HuH-7 (cell line): Measurements from ENCODE around the gene KRTDAP.

Source experiments
- DNase-seq: peaks from one replicate; pipeline ENCODE4 v3.0.0; 2011; ENCODE audit warnings: low spot score

KRTDAP gene

DNA sequence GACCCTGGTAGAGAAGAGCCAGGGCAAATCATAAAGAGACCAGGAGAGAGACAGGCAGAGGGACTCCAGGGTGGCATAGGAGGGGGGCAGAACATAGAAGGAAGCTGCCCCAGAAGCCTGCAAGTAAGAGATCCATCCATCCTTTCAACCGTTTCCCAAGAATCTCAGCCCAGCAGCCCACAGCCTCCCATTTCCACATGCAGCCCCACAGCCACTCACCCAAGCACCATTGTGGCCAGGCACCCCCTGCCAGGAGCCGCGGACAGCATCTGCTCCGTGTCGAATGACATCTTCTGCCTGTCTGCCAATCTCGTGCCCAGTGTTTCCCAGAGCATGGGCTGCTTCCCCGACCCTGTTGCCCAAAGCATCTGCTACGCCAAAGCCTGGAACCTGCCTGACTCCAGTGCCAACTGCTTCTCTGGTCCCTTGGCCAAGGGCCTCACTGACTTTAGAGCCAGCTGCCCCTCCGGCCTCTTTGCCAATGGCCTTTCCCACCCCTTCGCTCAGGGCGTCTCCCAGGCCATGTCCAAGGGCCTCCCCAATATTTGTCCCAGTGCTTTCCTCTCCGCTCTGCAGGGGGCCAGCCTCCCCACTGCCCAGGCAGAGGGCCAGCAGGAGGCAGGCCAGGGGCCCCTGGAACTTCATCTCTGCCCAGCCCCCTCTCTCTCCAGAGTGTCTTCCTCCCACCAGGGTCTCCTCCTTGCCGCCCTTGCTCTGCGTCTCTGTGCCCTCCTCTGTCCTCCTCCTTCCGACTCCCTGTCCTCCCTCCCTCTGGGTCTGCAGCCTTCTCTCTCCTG lies 22.8 kb upstream of the KRTDAP start:
- no peak for DNase-seq

DNA sequence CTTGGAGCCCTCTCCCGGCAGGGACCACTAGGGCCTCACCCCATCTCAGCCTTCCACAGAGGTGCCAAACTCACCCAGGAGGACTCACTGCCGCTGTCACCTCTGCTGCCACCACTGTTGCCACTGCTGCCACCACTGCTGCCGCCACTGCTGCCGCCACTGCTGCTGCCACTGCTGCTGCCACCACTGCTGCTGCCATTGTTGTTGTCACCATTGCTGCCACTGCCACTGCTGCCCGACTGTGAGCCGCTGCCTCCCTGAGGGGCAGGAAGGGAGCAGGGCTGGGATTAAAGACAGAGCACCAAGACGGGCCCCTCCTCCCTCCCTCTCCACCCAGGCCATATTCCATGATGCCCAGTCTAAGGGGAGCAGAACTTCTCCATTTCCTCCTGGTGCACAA lies 21.1 kb upstream of the KRTDAP start:
- no peak for DNase-seq

DNA sequence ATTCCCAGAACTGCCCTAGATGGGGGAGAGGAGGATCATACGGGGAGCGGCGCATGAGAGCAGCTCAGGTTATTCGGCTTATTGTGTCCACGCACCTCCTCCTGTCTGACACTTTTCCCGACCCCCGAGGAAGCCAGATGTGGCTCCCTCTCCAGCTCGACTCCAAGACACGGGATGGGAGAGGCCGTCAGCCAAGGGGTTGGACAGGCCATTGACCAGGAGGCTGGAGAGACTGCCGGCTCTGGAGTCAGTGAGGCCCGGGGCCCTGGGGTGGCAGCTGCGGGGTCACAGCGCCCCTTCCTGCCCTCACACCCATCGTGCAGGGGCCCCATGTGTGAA lies 20.3 kb upstream of the KRTDAP start:
- no peak for DNase-seq

DNA sequence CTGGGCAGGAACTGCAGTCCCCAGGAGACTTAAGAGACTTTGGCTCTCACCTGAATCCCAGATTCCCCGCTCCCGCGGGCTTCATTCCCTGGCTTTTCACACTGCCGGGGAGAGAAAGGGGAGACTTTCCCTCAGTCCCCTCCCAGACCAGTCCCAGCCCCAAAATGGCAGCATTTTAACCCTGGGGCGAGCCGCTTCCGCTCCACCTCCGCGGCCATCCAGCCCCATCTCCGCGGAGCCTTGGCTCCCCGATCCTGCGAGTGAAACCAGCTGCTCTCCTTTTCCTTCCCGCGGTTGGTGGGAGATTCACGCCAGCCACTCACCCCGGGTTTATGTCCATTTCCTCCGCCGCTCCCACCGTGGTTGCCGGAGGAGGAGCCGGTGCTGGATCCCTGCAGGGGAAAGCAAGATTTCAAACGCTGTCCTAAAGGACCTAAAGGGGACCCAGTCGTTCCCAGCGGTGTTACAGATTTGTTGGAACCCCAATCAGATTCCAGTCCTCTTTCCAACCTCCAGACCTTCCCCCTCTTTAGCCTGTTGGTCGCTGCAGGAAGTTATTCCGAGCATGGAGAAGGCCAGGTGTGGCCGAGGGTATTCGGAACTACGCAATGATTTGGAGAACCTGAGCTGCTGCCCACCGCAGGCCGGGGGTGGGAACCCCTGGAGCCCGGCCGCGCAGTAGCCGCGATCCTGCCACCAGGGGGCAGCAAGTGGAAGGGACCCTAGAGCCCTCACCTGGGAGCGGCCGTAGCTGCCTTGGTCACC lies 19.8 kb upstream of the KRTDAP start:
- peak; percentile 97 for DNase-seq

DNA sequence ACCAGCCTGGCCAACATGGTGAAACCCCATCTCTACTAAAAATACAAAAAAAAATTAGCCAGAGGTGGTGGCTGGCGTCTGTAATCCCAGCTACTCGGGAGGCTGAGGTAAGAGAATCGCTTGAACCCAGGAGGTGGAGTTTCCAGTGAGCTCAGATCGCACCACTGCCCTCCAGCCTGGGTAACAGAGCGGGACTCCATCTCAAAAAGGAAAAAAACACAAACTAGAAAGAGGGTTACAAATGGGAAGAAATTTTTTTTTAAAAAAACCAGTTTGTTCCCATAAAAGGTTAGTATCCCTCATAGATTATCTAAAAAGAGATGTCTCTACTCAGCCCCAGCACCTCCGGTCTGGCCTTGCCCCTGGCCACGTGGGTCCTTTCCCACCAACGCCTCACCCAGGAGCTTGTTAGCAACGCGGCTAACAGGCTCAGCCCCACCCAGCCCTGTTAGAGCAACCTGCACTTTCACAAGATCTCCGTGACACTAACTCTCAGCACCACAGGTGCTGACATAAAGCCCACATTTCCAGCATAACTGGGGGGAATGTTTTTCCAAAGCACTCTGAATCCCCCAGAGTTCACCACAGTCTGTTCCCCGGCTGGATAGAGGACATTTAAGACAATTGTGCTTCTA lies 18.9 kb upstream of the KRTDAP start:
- DNase-seq: peak; percentile 68

DNA sequence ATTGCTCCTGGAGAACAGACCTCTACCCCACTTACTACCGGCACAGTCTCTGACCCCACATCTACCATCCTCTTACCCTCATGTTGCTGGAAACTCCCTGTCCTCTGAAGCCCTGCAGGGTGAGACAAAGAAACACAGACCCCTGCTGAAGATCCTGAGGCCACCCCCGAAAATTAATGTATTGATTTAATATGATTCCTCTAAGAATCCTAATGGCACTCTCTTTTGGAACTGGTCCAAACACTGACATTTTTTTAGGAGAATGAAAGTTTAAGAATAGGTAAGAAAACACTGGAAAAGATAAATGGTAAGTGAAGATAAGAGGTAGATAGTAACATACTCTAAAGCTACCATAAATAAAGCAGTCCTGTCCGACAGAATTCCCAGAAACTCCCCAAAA lies 17.9 kb upstream of the KRTDAP start:
- no peak for DNase-seq

DNA sequence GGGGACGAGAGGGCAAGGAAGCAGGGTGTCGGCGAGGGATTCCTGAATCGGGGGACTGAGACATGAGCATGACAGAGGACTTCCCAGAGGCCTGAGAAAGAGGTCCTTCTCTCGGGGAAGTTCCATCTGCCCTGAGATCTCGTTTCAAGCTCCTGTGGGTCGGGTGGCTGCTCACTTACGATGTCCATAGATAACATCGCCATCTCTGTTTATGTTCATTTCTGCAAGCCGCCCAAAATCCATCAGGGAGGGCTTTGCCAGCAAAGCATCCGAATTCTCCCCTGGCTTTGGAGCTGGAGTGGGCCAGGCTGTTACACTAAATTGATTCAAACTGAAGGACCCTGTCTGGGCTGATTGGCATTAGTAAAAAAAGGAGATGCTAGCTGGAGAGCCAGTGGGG lies 17.3 kb upstream of the KRTDAP start:
- DNase-seq: no peak

DNA sequence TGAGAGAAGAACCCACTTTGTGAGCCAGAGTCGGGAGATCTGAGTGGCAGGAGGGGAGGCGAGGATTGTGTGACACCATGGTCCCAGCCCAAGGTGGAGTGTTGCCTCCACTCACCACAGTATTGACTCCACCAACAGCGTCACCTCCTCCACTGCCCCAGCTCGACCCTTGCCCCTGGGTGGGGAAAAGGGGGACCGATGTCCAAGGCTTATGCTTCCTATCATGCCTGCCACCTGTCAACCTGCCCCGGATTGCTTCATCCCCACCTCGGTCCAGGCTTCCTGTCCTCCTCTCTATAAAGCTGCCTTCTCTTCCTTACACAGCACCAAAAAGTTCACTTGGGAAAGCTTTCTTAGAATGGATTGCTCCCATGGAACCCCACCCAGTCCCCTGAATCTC lies 15.7 kb upstream of the KRTDAP start:
- no peak for DNase-seq

DNA sequence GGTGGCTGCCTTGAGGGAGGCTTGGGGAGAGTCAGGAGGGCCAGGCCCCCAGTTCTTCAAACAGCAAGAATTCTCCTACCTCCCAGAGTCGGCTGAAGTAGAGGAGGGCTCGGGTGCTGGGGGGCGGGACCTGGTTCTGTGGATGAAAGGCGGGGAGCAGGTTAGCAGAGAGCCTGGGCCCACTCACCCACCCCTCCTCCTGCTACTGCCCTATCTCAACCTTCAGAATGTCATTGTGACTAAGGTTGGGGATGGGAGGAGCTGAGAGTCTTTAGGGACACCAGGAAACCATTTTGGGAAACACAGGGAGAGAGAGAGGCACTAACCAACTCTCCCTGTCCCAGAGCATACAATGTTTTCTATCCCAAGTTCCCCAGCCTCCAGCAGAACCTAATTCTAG lies 12.5 kb upstream of the KRTDAP start:
- no peak for DNase-seq

DNA sequence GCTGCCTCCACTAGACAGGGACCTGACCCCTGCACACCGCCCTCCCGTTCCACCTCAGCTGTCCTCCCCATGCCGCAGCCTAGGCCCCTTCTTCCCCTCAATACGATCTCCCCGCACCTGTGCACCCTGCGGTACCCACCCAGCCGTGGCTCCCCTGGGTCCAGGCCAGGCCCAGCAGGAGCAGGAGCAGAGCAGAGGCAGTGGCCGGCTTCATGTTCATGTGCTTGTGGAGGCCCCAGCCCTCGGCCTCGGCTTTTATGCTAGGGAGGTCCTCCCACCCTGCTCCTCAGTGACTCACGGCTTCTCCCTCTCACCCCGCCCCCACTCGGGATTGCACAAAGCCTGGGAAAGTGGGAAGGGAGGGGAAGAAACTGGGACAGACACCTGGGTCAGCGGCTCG lies 11.4 kb upstream of the KRTDAP start:
- no peak for DNase-seq

DNA sequence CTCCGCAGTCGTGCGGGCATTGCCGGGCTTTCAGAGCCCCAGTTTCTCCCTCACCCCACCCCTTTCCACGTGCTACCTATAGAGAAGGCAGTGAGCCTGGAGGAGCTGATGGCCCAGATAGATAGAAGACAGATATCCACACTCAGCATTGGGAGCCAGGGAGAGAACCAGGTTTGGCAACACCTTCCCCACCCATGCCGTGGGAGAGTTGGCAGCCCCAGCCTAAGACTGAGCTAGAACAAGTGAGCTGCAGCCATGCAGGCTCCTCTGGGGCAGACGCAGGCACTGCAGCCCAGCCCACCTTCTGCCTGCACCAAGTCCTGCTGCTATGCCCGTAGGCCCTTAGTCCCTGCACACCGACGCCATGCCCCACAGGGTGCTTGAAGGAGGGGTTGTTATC lies 10.3 kb upstream of the KRTDAP start:
- no peak for DNase-seq

DNA sequence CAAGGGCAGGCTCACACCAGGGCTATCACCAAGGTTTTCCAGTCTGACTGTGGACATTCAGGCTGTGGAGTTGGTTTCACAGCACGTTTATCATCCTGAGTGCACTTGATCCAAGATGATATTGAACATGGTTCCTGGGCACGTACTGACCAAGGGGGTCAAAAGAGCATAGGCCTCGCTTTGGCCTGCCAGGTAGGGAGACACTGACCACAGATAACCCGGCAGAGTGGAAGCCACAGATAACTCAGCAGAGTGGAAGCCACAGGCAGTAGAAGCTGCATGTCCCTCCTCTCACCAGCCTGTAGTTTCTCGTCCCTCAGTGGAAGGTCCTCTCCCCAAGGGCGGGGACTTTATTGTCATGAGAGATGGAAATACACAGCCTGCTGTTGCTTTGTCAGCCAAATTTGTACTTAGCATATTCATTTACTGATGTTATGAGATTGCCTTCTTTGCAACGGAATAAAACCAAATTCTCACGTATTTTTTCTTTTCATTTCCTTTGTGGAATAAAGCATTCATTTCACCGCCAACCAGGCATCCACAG lies 8.8 kb upstream of the KRTDAP start:
- DNase-seq: no peak

DNA sequence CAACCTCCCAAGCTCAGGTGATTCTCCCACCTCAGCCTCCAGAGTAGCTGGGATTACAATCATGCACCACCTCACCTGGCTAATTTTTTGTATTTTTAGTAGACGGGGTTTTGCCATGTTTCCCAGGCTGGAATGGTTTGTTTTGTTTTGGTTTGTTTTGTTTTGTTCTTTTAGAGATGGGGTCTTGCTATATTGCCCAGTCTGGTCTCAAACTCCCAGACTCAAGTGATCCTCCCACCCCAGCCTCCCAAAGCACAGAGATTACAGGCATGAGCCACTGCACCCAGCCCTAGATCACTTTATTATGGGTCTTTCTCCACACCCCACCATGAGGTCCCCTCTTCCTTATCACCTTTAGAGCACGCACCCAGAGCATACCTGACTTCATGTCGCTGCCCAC lies 8.0 kb upstream of the KRTDAP start:
- no peak for DNase-seq

DNA sequence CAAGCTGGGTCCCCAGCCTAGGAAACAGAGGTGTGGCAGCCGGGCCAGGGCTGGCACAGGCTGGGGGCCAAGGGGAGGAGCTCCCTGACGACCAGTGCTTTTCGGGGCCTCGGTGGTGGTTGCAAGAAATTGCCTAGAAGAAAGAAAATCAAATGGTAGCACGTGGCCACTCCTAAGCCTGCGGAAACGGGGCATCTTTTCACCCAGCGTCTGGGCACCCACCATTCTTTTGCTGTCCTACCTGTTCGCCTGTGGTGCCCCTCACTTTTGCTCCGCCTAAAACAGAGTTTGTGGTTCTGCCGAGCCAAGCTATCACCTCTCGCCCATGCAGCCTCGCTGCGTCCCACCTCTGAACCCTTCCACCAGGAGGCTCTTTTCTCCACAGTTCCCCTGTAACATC lies 7.1 kb upstream of the KRTDAP start:
- no peak for DNase-seq

DNA sequence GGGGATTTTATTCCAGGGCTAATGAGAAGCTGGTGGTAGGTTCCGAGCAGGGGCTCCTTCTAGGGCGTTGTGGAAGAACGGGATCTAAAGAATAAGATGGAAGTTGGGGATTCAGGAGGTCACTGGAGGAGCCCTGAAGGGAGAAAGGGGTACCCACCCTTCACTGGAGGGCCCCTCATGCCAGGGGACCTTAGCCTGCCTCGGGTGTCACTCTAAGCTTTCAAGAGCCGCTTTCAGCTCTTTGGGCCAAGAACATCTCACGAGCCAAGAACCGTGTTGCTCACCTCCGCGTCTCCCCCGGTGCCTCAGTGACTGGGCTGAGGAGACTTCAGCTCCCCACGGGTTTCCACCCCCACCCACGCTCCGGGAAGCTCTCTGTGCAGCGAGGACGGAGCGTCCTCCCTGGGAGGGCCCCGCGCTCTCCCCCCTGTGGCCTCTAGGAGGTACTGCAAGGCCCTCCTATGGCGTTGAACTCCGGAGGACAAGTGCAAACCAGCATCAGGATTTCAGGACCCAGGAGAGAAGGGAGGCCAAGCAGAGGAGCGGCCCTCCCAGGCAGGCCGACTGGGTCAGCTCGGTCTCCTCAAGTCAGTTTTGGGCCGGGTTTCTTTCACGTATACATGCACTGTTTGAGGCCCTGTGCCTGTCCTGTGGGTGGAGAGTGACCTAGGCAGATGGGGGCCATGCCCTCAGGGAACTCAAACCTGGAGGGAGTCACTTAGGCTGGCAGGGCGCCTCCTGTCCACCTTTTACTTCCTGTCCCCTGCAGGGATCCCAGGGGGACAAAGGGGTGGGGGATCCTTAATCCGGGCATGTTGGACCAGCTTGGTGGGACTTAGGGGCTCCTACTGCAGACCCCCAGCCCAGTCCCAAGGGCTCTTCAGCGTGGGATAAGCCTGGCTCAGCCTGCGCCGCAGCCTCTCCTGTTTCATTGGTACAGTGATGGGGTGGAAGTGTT lies 5.1 kb upstream of the KRTDAP start:
- peak; percentile 93 for DNase-seq

DNA sequence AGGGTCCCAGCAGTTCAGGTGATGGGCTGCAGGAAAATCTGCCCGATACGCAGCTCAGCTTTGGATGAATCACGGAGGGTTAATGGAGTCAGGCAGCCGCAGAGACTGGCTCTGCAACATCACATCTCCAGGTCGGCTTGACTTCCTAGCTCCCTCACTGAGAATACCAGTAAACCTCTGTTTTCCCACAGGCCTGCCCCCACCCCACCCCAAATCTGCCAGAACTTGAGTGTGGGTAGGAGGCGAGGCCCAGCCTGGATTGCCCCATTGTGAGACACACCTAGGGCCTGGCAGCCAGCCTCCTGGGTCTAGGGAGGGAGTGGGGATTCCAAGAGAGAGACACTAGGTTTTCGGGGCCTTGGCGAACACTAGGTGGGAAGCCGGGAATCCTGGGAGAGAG lies 3.7 kb upstream of the KRTDAP start:
- no peak for DNase-seq

DNA sequence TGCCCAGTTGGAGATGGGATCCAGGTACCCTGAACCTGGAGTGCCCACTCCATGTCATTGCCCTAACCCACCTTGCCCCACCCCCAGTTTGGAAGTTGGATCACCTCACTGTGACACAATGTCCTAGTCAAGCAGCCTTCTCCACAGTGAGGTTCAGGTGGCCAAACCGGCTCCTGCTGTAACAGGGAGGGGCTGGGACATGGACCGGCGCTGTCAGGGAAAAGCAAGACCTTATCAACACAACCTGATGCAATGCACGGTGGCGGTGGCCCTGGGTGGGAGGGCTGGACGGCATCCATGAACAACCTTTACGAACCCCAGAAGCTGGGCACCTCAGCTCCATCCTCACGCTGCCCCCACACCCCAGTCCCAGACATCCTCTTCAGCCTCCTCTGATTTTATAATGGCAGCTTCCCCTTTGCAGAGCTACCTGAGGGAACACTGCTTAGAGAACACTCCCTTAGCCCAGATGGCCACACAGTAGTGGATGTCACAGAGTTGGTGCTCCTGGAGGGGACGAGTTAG lies 1.6 kb upstream of the KRTDAP start:
- DNase-seq: no peak

DNA sequence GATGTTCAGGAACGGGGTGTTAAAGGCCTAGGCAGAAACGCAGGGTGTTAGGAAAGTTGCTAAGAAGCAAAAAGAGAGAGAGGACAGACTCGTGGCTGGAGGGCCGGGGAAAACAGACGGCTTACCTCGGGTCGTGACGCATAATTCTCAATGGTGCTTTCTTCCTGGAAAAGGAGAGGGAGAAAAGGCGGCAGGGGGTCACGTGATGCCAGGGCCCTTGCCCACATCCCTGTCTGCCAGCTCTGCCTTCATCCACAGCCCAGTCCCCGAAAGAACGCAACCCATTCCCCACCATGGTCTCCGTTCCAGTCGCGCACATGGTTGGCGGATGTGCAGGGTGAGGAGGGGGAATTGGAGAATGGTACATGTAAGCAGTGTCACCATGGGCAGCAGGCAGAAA lies 1.6 kb downstream of the KRTDAP start:
- DNase-seq: no peak

DNA sequence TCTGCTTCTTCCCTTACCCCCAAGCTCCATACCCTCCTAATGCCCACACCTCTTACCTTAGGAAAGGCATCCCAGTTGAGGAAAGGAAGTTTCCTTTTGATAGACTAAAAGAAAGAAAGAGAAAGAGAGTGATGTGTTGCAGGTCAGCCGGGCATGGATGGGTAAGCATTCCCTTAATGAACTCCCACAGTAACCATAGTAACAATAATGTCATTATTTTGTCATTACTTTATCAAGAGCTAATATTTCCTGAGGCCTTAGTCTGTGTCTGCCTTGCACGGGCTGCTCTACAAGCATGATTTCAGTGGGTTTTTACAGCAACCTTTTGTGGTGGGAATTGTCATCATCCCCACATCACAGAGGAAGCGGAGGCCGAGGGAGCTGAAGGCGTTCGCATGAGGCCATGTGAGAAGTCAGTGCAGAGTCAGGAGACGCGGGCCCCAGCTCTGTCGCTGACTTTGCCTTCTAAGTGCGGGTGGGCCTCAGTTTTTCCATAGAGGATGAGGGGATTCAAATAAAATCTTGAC lies 2.5 kb downstream of the KRTDAP start:
- DNase-seq: no peak

DNA sequence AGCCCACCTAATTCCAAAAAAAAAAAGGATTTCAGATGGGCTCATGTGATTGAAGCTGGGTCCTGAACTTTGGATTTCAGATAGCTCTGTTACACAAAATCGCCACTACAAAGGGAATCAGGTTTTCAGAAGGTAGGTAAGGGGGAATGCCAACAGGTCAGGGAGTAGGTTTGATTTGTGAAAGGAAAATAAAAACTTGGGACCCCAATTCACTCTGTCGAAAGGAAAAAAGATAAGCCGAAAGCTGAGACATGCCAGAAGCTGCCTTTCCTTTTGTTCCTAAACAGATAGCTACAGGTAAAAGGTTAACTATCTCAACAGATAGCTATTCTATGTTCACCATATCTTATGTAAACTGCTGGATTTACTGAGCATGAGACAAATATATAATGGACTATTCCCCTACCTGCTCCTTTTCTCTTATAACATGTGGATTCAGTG lies 4.0 kb downstream of the KRTDAP start:
- DNase-seq: no peak
